Suprapubic skin (tissue), 4 donors: ENCODE data around the gene VSNL1. TPM values are rescaled to one million over a fixed set of nuclear protein-coding genes. Genes with fewer than 3 reads are reported as not detected.

Experiments used
- DNase-seq, 2 donors: peaks; one replicate each; pipeline ENCODE4 v3.0.0-alpha.2; 2019; ENCODE audit warnings: low spot score in 2 of 2
- H3K27ac ChIP-seq: fragments of 200-600 bp; sonication (generic); one replicate; pipeline ENCODE4 v1.5.1; 2019
- H3K27me3 ChIP-seq: fragments of 200-600 bp; sonication (generic); one replicate; pipeline ENCODE4 v1.5.1; 2019
- H3K36me3 ChIP-seq: fragments of 200-600 bp; sonication (generic); one replicate; pipeline ENCODE4 v1.5.1; 2019
- H3K4me1 ChIP-seq: fragments of 200-600 bp; sonication (generic); one replicate; pipeline ENCODE4 v1.5.1; 2019
- H3K4me3 ChIP-seq: fragments of 200-600 bp; sonication (generic); one replicate; pipeline ENCODE4 v1.5.1; 2019; ENCODE audit warnings: mild to moderate bottlenecking
- H3K9me3 ChIP-seq: fragments of 200-600 bp; sonication (generic); one replicate; pipeline ENCODE4 v1.5.1; 2019
- CTCF ChIP-seq, 2 donors: fragments of 200-600 bp in 1 of 2; fragments of 450-650 bp in 1 of 2; sonication (generic) in 1 of 2; IDR thresholded peaks; one replicate each; pipeline ENCODE4 v1.5.1; 2016 to 2019; ENCODE audit warnings: antibody characterized with exemption in 2 of 2, mild to moderate bottlenecking in 1 of 2, moderate library complexity in 1 of 2
- EP300 ChIP-seq: sonication (generic); formaldehyde crosslinking; IDR thresholded peaks from one replicate; pipeline ENCODE4 v1.6.1; 2017; ENCODE audit warnings: antibody characterized with exemption
- POLR2A ChIP-seq, 2 donors: fragments of 450-650 bp; IDR thresholded peaks; one replicate each; pipeline ENCODE4 v1.6.1; 2017; ENCODE audit warnings: antibody characterized with exemption in 2 of 2, mild to moderate bottlenecking in 2 of 2, moderate library complexity in 2 of 2
- POLR2AphosphoS5 ChIP-seq, 3 donors: sonication (generic); formaldehyde crosslinking; IDR thresholded peaks; one replicate each; pipeline ENCODE4 v1.6.1; 2017; ENCODE audit warnings: antibody characterized with exemption in 3 of 3
- WGBS: methylation state at CpG from one replicate; pipeline ENCODE4 v1.1.5; 2018; 5-methylcytosine and 5-hydroxymethylcytosine counted together
- total RNA-seq, 4 donors: library from RNA; depleted of rRNA; stranded (reverse); fragments of >200 nt; gene quantifications; one replicate each; pipeline ENCODE4 v1.1.0, GENCODE V29; 2016

VSNL1 gene
- total RNA-seq, 4 donors from 2014 or later: 6.0 to 18.8 (median 15.2) TPM

- Histone ChIP-seq H3K27me3 (no peaks in the 10 kb centered on the region), H3K4me1 (peaks cover 31% of the 10 kb centered on the region), H3K36me3 (no peaks in the 10 kb centered on the region), H3K4me3 (no peak overlapping the region), H3K9me3 (no peaks in the 10 kb centered on the region), H3K27ac (peak overlapping the region; percentile 22)
- TF ChIP-seq POLR2AphosphoS5 (IDR thresholded peaks at IDR 0.05) (no peak), POLR2A (IDR thresholded peaks at IDR 0.05) (no peak), CTCF (IDR thresholded peaks at IDR 0.05) (no peak), EP300 (no peak)
- 42% methylated on average over 2 of the region's 2 CpGs for WGBS
- DNase-seq: no peak
Observed at GRCh38 chr2:17588031-17588430, 47.5 kb downstream of the VSNL1 start.

GRCh38 chr2:17589406-17590035 is 49.0 kb downstream of the VSNL1 start:
- Histone ChIP-seq H3K9me3 (no peaks in the 10 kb centered on the region), H3K27me3 (no peaks in the 10 kb centered on the region), H3K4me1 (peaks cover 39% of the 10 kb centered on the region), H3K36me3 (no peaks in the 10 kb centered on the region), H3K4me3 (no peak overlapping the region), H3K27ac (peak overlapping the region; percentile 20)
- 51% methylated on average over 2 of the region's 2 CpGs for WGBS
- no peak for TF ChIP-seq POLR2AphosphoS5 (IDR thresholded peaks at IDR 0.05)
- TF ChIP-seq CTCF (IDR thresholded peaks at IDR 0.05): no peak
- TF ChIP-seq POLR2A (IDR thresholded peaks at IDR 0.05): no peak
- no peak for TF ChIP-seq EP300
- DNase-seq: no peak

GRCh38 chr2:17590342-17590911 is 49.9 kb downstream of the VSNL1 start:
- H3K9me3 ChIP-seq: no peaks in the 10 kb centered on the region
- DNase-seq: no peak
- no peaks in the 10 kb centered on the region for H3K27me3 ChIP-seq
- TF ChIP-seq EP300: no peak
- no peak for TF ChIP-seq CTCF (IDR thresholded peaks at IDR 0.05)
- TF ChIP-seq POLR2A (IDR thresholded peaks at IDR 0.05): no peak
- TF ChIP-seq POLR2AphosphoS5 (IDR thresholded peaks at IDR 0.05): no peak
- peak overlapping the region; percentile 20 for H3K27ac ChIP-seq
- H3K4me1 ChIP-seq: peaks cover 41% of the 10 kb centered on the region
- WGBS: 56% methylated on average over 2 of the region's 2 CpGs
- H3K4me3 ChIP-seq: no peak overlapping the region
- H3K36me3 ChIP-seq: no peaks in the 10 kb centered on the region

- Histone ChIP-seq H3K9me3 (no peaks in the 10 kb centered on the region), H3K27ac (no peak overlapping the region), H3K4me3 (no peak overlapping the region), H3K27me3 (no peaks in the 10 kb centered on the region), H3K4me1 (peaks cover 38% of the 10 kb centered on the region), H3K36me3 (no peaks in the 10 kb centered on the region)
- no peak for DNase-seq
- 73% methylated on average over 3 of the region's 3 CpGs for WGBS
- TF ChIP-seq EP300 (no peak), POLR2AphosphoS5 (IDR thresholded peaks at IDR 0.05) (no peak), POLR2A (IDR thresholded peaks at IDR 0.05) (no peak), CTCF (IDR thresholded peaks at IDR 0.05) (no peak)
Observed at GRCh38 chr2:17591846-17592245, 51.4 kb downstream of the VSNL1 start.

- no peaks in the 10 kb centered on the region for H3K36me3 ChIP-seq
- H3K4me1 ChIP-seq: peaks cover 37% of the 10 kb centered on the region
- H3K27me3 ChIP-seq: no peaks in the 10 kb centered on the region
- H3K27ac ChIP-seq: no peak overlapping the region
- WGBS: 72% methylated on average over 2 of the region's 2 CpGs
- no peak overlapping the region for H3K4me3 ChIP-seq
- no peaks in the 10 kb centered on the region for H3K9me3 ChIP-seq
- no peak for TF ChIP-seq POLR2AphosphoS5 (IDR thresholded peaks at IDR 0.05)
- TF ChIP-seq EP300: no peak
- TF ChIP-seq POLR2A (IDR thresholded peaks at IDR 0.05): no peak
- TF ChIP-seq CTCF (IDR thresholded peaks at IDR 0.05): no peak
- DNase-seq: no peak
Observed at GRCh38 chr2:17592731-17593409, 52.4 kb downstream of the VSNL1 start.
